ENCODE measurements around the gene GPR162. TPM values are rescaled to one million over a fixed set of nuclear protein-coding genes. Genes with fewer than 3 reads are reported as not detected.

The GPR162 gene
- total and polyA plus RNA-seq, 8 donors, result 0.41 to 8.8 (median 1.5) TPM

- Histone ChIP-seq H3K9me3 (no peaks in the 10 kb centered on the region), H3K27me3 (peaks cover 0 to 3% (median 0%) of the 10 kb centered on the region in 4 donors), H3K36me3 (no peaks in the 10 kb centered on the region), H3K27ac (no peak overlapping the region), H3K4me1 (no peaks in the 10 kb centered on the region), H3K4me3 (no peak overlapping the region)
- TF ChIP-seq CTCF (IDR thresholded peaks at IDR 0.05), result no peak
- DNase-seq (no peak), ATAC-seq (no peak), FAIRE-seq (no peak)
- WGBS, 2 donors, result 79 to 83% methylated on average over 13 of the region's 13 CpGs
- intact Hi-C loops (cut with DNase I), result loop anchor here in 1 of 3 donors (10.0 kb wide), 1 partner anchor 85 kb away; no protein-coding TSS in a partner anchor
These were observed 2.3 kb upstream of the GPR162 start for GRCh38 chr12:6819106-6820030.

GRCh38 chr12:6820166-6820565, 1.5 kb upstream of the GPR162 start:
- no peak for ATAC-seq
- no peaks in the 10 kb centered on the region for H3K36me3 ChIP-seq
- no peak overlapping the region for H3K27ac ChIP-seq
- intact Hi-C loops (cut with DNase I), result loop anchor here in 1 of 3 donors (10.0 kb wide), 1 partner anchor 85 kb away; no protein-coding TSS in a partner anchor
- H3K4me1 ChIP-seq, result no peaks in the 10 kb centered on the region
- no peaks in the 10 kb centered on the region for H3K9me3 ChIP-seq
- WGBS, 2 donors, result 62 to 80% methylated on average over 4 to 5 of the region's 5 CpGs
- TF ChIP-seq CTCF (IDR thresholded peaks at IDR 0.05), result no peak
- no peak for DNase-seq
- no peak for FAIRE-seq
- H3K4me3 ChIP-seq, result no peak overlapping the region
- H3K27me3 ChIP-seq, result peaks cover 0 to 3% (median 0%) of the 10 kb centered on the region in 4 donors

DNA sequence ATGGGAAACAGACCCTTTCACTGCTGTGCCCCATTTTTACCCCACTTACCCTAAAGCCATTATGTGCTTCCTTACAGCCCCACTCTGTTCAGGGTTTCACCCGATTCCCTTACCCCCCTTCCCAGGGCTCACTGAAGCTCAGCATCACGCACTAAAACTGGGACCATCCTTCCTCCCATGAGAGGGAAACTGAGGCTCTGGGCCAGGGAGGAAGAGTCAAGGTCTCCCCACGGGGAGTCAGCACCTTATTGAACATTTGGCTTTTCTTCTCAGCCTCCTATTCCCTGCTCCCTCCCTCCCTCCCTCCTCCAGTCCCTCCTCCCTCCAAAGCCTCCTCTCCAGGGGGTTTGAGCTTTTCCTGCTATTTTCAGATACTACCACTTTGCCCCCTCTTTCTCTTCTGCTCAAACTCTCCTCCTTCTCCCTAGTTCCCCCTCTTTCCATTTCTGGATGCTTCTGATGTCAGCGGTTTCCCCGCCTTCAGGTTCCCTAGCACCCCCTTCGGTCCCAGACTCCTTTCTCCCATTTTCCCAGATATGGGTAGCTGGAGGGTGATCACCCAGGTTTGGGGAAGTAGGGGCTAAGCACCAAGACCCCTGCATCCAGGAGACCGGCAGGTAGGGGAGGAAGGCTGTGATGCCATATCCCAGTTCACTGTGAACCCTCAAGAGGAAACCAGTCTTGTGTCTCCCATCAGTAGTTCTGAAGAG, 960 bp downstream of the GPR162 start:
- Histone ChIP-seq H3K9me3 (no peaks in the 10 kb centered on the region), H3K27ac (no peak overlapping the region), H3K4me1 (peaks cover 0 to 4% (median 0%) of the 10 kb centered on the region in 3 donors), H3K27me3 (peaks cover 0 to 3% (median 0%) of the 10 kb centered on the region in 4 donors), H3K36me3 (no peaks in the 10 kb centered on the region), H3K4me3 (peak overlapping the region in 1 of 4 donors; percentile 36)
- FAIRE-seq (no peak), ATAC-seq (no peak), DNase-seq (no peak)
- intact Hi-C loops (cut with DNase I), result loop anchor here in 1 of 3 donors (10.0 kb wide), 1 partner anchor 88 kb away; no protein-coding TSS in a partner anchor
- no peak for TF ChIP-seq CTCF (IDR thresholded peaks at IDR 0.05)
- 44 to 55% methylated on average over 7 of the region's 7 CpGs for WGBS, 2 donors

DNA sequence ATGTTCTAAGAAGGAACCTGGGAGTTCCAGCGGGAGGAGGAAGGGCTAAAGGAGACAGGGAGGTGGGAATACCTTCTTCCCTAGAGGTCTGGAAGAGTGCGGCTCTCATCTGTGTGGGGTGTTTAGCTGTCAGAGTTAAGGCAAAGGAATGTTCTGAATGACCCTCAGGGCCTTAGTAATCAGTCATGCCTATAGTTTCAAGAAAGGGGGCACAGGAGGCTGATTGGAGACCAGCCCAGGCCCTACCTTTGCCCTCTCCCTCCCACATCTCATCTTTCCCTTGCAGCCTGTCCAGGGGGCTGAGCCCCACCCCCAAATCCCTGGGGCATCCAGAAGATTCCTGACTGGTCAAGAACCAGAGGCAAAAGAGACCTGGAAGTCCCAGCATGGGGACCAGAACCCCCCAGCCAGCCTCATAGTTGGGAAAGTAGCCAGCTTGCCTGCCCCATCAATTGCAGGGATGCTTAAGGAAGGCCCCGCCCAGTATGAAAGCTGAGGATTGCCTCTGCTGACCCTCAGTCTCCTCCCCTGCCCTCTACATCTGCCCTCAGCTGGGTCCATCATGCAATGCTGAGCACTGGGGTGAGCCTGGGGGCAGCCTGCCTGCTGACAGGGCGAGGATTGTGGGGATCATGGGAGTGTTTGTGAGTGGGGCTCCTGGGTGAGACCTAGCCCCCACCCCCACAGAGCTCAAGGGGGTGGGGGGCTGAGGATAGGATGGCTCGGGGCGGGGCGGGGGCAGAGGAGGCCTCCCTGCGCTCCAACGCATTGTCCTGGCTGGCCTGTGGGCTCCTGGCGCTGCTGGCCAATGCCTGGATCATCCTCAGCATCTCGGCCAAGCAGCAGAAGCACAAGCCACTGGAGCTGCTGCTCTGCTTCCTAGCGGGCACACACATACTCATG, 1.8 kb downstream of the GPR162 start:
- no peak for TF ChIP-seq CTCF (IDR thresholded peaks at IDR 0.05)
- H3K36me3 ChIP-seq, result no peaks in the 10 kb centered on the region
- ATAC-seq, result no peak
- intact Hi-C loops (cut with DNase I), result loop anchor here in 1 of 3 donors (10.0 kb wide), 1 partner anchor 89 kb away; no protein-coding TSS in a partner anchor
- peaks cover 0 to 3% (median 0%) of the 10 kb centered on the region in 4 donors for H3K27me3 ChIP-seq
- FAIRE-seq, result no peak
- peaks cover 0 to 4% (median 0%) of the 10 kb centered on the region in 3 donors for H3K4me1 ChIP-seq
- 52 to 54% methylated on average over 10 to 12 of the region's 12 CpGs for WGBS, 2 donors
- peak in 1 of 6 donors; percentile 30 for DNase-seq
- no peak overlapping the region for H3K4me3 ChIP-seq
- no peaks in the 10 kb centered on the region for H3K9me3 ChIP-seq
- H3K27ac ChIP-seq, result no peak overlapping the region
